ENCODE data around the gene FBXO21. TPM values are rescaled to one million over a fixed set of nuclear protein-coding genes. Genes with fewer than 3 reads are reported as not detected.
"Not testable (repeated sequence)": the region's sequence is repeated elsewhere in the genome, so short reads cannot be mapped to it uniquely, and the experiment has no call there.

FBXO21 gene
- total RNA-seq, 3 donors from 2014 or later (not counting 1 experiment from before 2014, with no cell fraction given): 39.8 to 48.8 (median 39.9) TPM

GRCh38 chr12:117109943-117110635 lies 80.2 kb downstream of the FBXO21 start:
- no peak overlapping the region for H3K27ac Mint-ChIP-seq
- peaks cover 5 to 8% of the 10 kb centered on the region in 2 donors for H3K4me1 Mint-ChIP-seq
- no peaks in the 10 kb centered on the region for H3K36me3 Mint-ChIP-seq
- ATAC-seq (no peak), DNase-seq (no peak)
- Histone ChIP-seq H3K4me1 (ENCODE audit: control insufficient read depth, insufficient read depth, low read length) (peaks cover 14% of the 10 kb centered on the region), H3K27ac (ENCODE audit: low read length) (no peak overlapping the region), H3K27me3 (ENCODE audit: control insufficient read depth, insufficient read depth, low read length) (no peaks in the 10 kb centered on the region), H3K36me3 (ENCODE audit: control insufficient read depth, insufficient read depth, low read length) (no peaks in the 10 kb centered on the region), H3K4me3 (ENCODE audit: low read length) (no peak overlapping the region), H3K9me3 (ENCODE audit: control insufficient read depth, insufficient read depth, low read length) (no peaks in the 10 kb centered on the region)
- no peak overlapping the region for H3K4me3 Mint-ChIP-seq
- no peaks in the 10 kb centered on the region for H3K9me3 Mint-ChIP-seq
- H3K27me3 Mint-ChIP-seq (ENCODE audit: low read depth in 2 of 2): peaks cover 6 to 11% of the 10 kb centered on the region in 2 donors
- intact Hi-C loops (cut with micrococcal nuclease): no loop called here
- WGBS (ENCODE audit: insufficient coverage): 80% methylated on average over 8 of the region's 8 CpGs
- TF ChIP-seq CTCF (IDR thresholded peaks at IDR 0.05): no peak

- 55% methylated on average over 10 of the region's 12 CpGs for WGBS (ENCODE audit: insufficient coverage)
- Histone ChIP-seq H3K4me3 (ENCODE audit: low read length) (no peak overlapping the region), H3K27me3 (ENCODE audit: control insufficient read depth, insufficient read depth, low read length) (no peaks in the 10 kb centered on the region), H3K9me3 (ENCODE audit: control insufficient read depth, insufficient read depth, low read length) (no peaks in the 10 kb centered on the region), H3K4me1 (ENCODE audit: control insufficient read depth, insufficient read depth, low read length) (peaks cover 9% of the 10 kb centered on the region), H3K27ac (ENCODE audit: low read length) (no peak overlapping the region), H3K36me3 (ENCODE audit: control insufficient read depth, insufficient read depth, low read length) (no peaks in the 10 kb centered on the region)
- ATAC-seq (peak in 1 of 3 donors; percentile 65), DNase-seq (peak in 1 of 2 donors; percentile 73)
- TF ChIP-seq CTCF (IDR thresholded peaks at IDR 0.05): no peak
- intact Hi-C loops (cut with micrococcal nuclease): no loop called here
- Mint-ChIP-seq H3K27me3 (ENCODE audit: low read depth in 2 of 2) (peaks cover 6 to 11% of the 10 kb centered on the region in 2 donors), H3K4me3 (no peak overlapping the region), H3K36me3 (no peaks in the 10 kb centered on the region), H3K4me1 (peaks cover 5 to 8% of the 10 kb centered on the region in 2 donors), H3K27ac (no peak overlapping the region), H3K9me3 (no peaks in the 10 kb centered on the region)
Measured at GRCh38 chr12:117105902-117106301, 84.4 kb downstream of the FBXO21 start.

GRCh38 chr12:117104003-117104402 lies 86.3 kb downstream of the FBXO21 start:
- peaks cover 5 to 12% of the 10 kb centered on the region in 2 donors for H3K4me1 Mint-ChIP-seq
- H3K36me3 Mint-ChIP-seq; H3K27ac ChIP-seq (ENCODE audit: low read length); H3K27ac Mint-ChIP-seq; H3K27me3 ChIP-seq (ENCODE audit: control insufficient read depth, insufficient read depth, low read length); H3K4me3 ChIP-seq (ENCODE audit: low read length); H3K36me3 ChIP-seq (ENCODE audit: control insufficient read depth, insufficient read depth, low read length); DNase-seq; H3K9me3 ChIP-seq (ENCODE audit: control insufficient read depth, insufficient read depth, low read length); H3K9me3 Mint-ChIP-seq; ATAC-seq; H3K4me3 Mint-ChIP-seq; intact Hi-C loops (cut with micrococcal nuclease): not testable (repeated sequence)
- H3K27me3 Mint-ChIP-seq (ENCODE audit: low read depth in 2 of 2): peaks cover 6 to 11% of the 10 kb centered on the region in 2 donors
- WGBS (ENCODE audit: insufficient coverage): 74% methylated on average over 2 of the region's 2 CpGs
- peaks cover 14% of the 10 kb centered on the region for H3K4me1 ChIP-seq (ENCODE audit: control insufficient read depth, insufficient read depth, low read length)

DNA sequence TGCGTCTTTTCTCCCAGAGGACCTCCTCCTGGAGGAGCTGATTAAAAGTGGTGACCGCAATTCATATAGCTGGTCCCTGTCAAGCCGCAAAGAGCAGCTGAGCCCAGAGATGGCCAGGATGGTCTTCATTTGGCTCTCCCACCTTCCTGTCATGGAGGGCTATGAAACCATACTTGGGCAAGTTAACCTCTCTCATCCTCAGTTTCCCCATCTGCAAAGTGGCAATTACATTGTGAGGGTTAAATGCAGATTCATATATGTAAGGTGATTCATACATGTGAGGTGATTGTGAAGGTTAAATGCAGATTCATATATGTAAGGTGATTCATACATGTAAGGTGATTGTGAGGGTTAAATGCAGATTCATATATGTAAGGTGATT lies 87.5 kb downstream of the FBXO21 start:
- Histone ChIP-seq H3K27me3 (ENCODE audit: control insufficient read depth, insufficient read depth, low read length) (peaks cover 7% of the 10 kb centered on the region), H3K9me3 (ENCODE audit: control insufficient read depth, insufficient read depth, low read length) (no peaks in the 10 kb centered on the region), H3K27ac (ENCODE audit: low read length) (no peak overlapping the region), H3K36me3 (ENCODE audit: control insufficient read depth, insufficient read depth, low read length) (no peaks in the 10 kb centered on the region), H3K4me3 (ENCODE audit: low read length) (no peak overlapping the region), H3K4me1 (ENCODE audit: control insufficient read depth, insufficient read depth, low read length) (peaks cover 23% of the 10 kb centered on the region)
- TF ChIP-seq CTCF (IDR thresholded peaks at IDR 0.05): no peak
- H3K4me3 Mint-ChIP-seq: no peak overlapping the region
- 97% methylated on average over 3 of the region's 3 CpGs for WGBS (ENCODE audit: insufficient coverage)
- H3K36me3 Mint-ChIP-seq: no peaks in the 10 kb centered on the region
- intact Hi-C loops (cut with micrococcal nuclease): no loop called here
- H3K27ac Mint-ChIP-seq: no peak overlapping the region
- H3K4me1 Mint-ChIP-seq: peaks cover 9 to 17% of the 10 kb centered on the region in 2 donors
- no peaks in the 10 kb centered on the region for H3K9me3 Mint-ChIP-seq
- ATAC-seq (no peak), DNase-seq (no peak)
- peaks cover 6 to 11% of the 10 kb centered on the region in 2 donors for H3K27me3 Mint-ChIP-seq (ENCODE audit: low read depth in 2 of 2)

All from natural killer cell (primary cell).